HepG2 (cell line): Measurements from ENCODE around the gene PTHLH. TPM values are rescaled to one million over a fixed set of nuclear protein-coding genes. Genes with fewer than 3 reads are reported as not detected.

Source experiments
- ATAC-seq: fragments of 200-7000 bp; cut with Tn5 transposase; 3 replicates; pipeline ENCODE4 v1.9.1; 2020; ENCODE audit warnings: mild to moderate bottlenecking, moderate library complexity
- BruUV-seq: library from RNA; stranded (reverse); fragments of 400-500 nt; replicated peaks from 2 replicates; lab custom pipeline; 2021; lab: Mats Ljungman, UMichigan
- CTCF ChIA-PET: fragments of 300-600 bp; formaldehyde crosslinking; extraction: SDS; loops from one replicate; lab custom pipeline; 2021; ENCODE audit warnings: low total read pairs, inconsistent platforms, low intra/inter-chr PET ratio; lab: Yijun Ruan, JAX
- POLR2A ChIA-PET: fragments of 350-600 bp; sonication (Branson Sonifier 250); formaldehyde crosslinking; loops from one replicate; lab custom pipeline; 2020; ENCODE audit warnings: antibody characterized with exemption, inconsistent platforms; lab: Yijun Ruan, JAX
- DNase-seq: peaks from one replicate; pipeline ENCODE4 v3.0.0-alpha.2; 2015; ENCODE audit warnings: low spot score
- FAIRE-seq: peaks from 3 replicates; lab custom pipeline; 2011; peaks lifted over from hg19 to GRCh38; lab: Jason Lieb, UNC
- H2AFZ ChIP-seq: one replicate; pipeline ENCODE4 v1.6.1; 2011; ENCODE audit warnings: low read length, inconsistent platforms
- H3K27ac ChIP-seq: fragments of 300-600 bp; 3 replicates; pipeline ENCODE4 v1.8.0; 2011; ENCODE audit warnings: mixed run types, mild to moderate bottlenecking, mixed read lengths, low read length, inconsistent platforms; ENCODE audit not compliant: insufficient read depth; ENCODE audit errors: extremely low read length
- H3K27me3 ChIP-seq, 2 experiments: fragments of 200-600 bp in 1 of 2; 2 replicates in 1 of 2; 3 replicates in 1 of 2; pipeline versions ENCODE4 v1.6.0 to v1.8.0; 2011; ENCODE audit warnings: low read length in 2 of 2, mild to moderate bottlenecking in 2 of 2, moderate library complexity in 2 of 2, inconsistent platforms in 1 of 2; ENCODE audit not compliant: insufficient read depth in 2 of 2, control insufficient read depth in 1 of 2
- H3K36me3 ChIP-seq, 2 experiments: fragments of 200-600 bp in 1 of 2; replicated peaks in 1 of 2; 2 replicates in 1 of 2; 3 replicates in 1 of 2; pipeline versions ENCODE4 v1.5.1 to v1.8.0; 2011; ENCODE audit warnings: low read length in 2 of 2, inconsistent platforms in 1 of 2; ENCODE audit not compliant: insufficient read depth in 2 of 2, control insufficient read depth in 1 of 2
- H3K4me1 ChIP-seq: 2 replicates; pipeline ENCODE4 v1.5.1; 2012; ENCODE audit warnings: low read length, inconsistent platforms; ENCODE audit not compliant: insufficient read depth
- H3K4me2 ChIP-seq: 2 replicates; pipeline ENCODE4 v1.6.0; 2011; ENCODE audit warnings: low read depth, low read length, inconsistent platforms
- H3K4me3 ChIP-seq, 3 experiments: fragments of 200-600 bp in 1 of 3; sonication (generic), shearing (Covaris generic) in 1 of 3; replicated peaks in 1 of 3; 2 replicates each; pipeline ENCODE4 v1.5.1; 2011 to 2016; ENCODE audit warnings: low read length in 3 of 3, inconsistent platforms in 2 of 3, low read depth in 2 of 3, mild to moderate bottlenecking in 2 of 3, control low read depth in 1 of 3, mixed read lengths in 1 of 3; ENCODE audit not compliant: insufficient read depth in 1 of 3
- H3K79me2 ChIP-seq: one replicate; pipeline ENCODE4 v1.6.1; 2011; ENCODE audit warnings: low read length, inconsistent platforms; ENCODE audit not compliant: insufficient read depth
- H3K9ac ChIP-seq: 2 replicates; pipeline ENCODE4 v1.6.0; 2011; ENCODE audit warnings: mild to moderate bottlenecking, low read depth, low read length, inconsistent platforms; ENCODE audit not compliant: insufficient read depth
- H3K9me3 ChIP-seq: 2 replicates; pipeline ENCODE4 v1.5.1; 2012; ENCODE audit warnings: mild to moderate bottlenecking, low read length
- H4K20me1 ChIP-seq: 2 replicates; pipeline ENCODE4 v1.6.0; 2011; ENCODE audit warnings: inconsistent platforms, mild to moderate bottlenecking, low read length, moderate library complexity; ENCODE audit not compliant: insufficient read depth
- CBX2 ChIP-seq, 2 experiments: fragments of 200-600 bp in 1 of 2; sonication (generic); formaldehyde crosslinking in 1 of 2; IDR thresholded peaks; 2 replicates each; pipeline versions ENCODE4 v1.7.0 to v1.8.1; 2018 to 2022; ENCODE audit warnings: low read depth in 2 of 2, low read length in 1 of 2, mild to moderate bottlenecking in 1 of 2, missing genetic modification reagents in 1 of 2
- FOXP1 ChIP-seq, 2 experiments: fragments of 450-650 bp in 1 of 2; IDR thresholded peaks; 2 replicates each; pipeline ENCODE4 v1.6.1; 2017 to 2018; ENCODE audit warnings: antibody characterized with exemption in 1 of 2
- ONECUT2 ChIP-seq: sonication (generic); formaldehyde crosslinking; IDR thresholded peaks from 2 replicates; pipeline ENCODE4 v1.4.0; 2020; ENCODE audit warnings: missing genetic modification reagents
- TCF7L2 ChIP-seq: IDR thresholded peaks from 2 replicates; pipeline ENCODE4 v1.6.1; 2011; ENCODE audit warnings: mild to moderate bottlenecking, low read depth, low read length, moderate library complexity
- ZNF441 ChIP-seq: sonication (generic); formaldehyde crosslinking; IDR thresholded peaks from 2 replicates; pipeline ENCODE4 v1.7.0; 2021; ENCODE audit warnings: missing genetic modification reagents, borderline replicate concordance
- ZNF501 ChIP-seq: sonication (generic); formaldehyde crosslinking; IDR thresholded peaks from 2 replicates; pipeline ENCODE4 v1.5.1; 2020; ENCODE audit warnings: mild to moderate bottlenecking, moderate library complexity, missing genetic modification reagents
- ZNF616 ChIP-seq: sonication (generic); formaldehyde crosslinking; IDR thresholded peaks from 2 replicates; pipeline ENCODE4 v1.5.0; 2020; ENCODE audit warnings: low read depth, mild to moderate bottlenecking, missing genetic modification reagents
- WGBS: methylation state at CpG from one replicate; pipeline ENCODE4 v1.1.6; 2017; ENCODE audit warnings: low lambda C conversion rate; 5-methylcytosine and 5-hydroxymethylcytosine counted together
- in situ Hi-C: cut with HindIII; loops from 2 replicates; pipeline ENCODE4 v1.10.0; 2017; ENCODE audit warnings: low pct_unique_long_range_greater_than_20kb; ENCODE audit not compliant: extremely low pct_ligation_motif_present
- intact Hi-C: fragments of 100-400 bp; cut with micrococcal nuclease; formaldehyde crosslinking; loops from one replicate; pipeline ENCODE4 v1.10.0; 2022; ENCODE audit not compliant: unreplicated experiment
- polyA plus RNA-seq, 8 experiments: library from polyadenylated mRNA; depleted of rRNA in 3 of 8; stranded (reverse) in 7 of 8; unstranded in 1 of 8; fragments of >200 nt; fragmentation: Illumina TruSeq in 4 of 8; extraction: Trizol in 4 of 8; gene quantifications; 2 replicates each; pipeline versions ENCODE4 v1.2.1 to v1.2.3, GENCODE V29; 2011 to 2016; ENCODE audit warnings: low read depth in 4 of 8, missing spikeins in 1 of 8, mixed read lengths in 1 of 8; ENCODE audit not compliant: insufficient read depth in 1 of 8
- total RNA-seq, 5 experiments: library from RNA; depleted of rRNA; stranded (reverse); fragments of >200 nt; fragmentation: Illumina TruSeq; extraction: Trizol; gene quantifications; 2 replicates each; pipeline ENCODE4 v1.2.3, GENCODE V29; 2016; ENCODE audit warnings: low read depth in 1 of 5
- TF ChIP-seq, protein P1 (sequence below): sonication (generic); formaldehyde crosslinking; IDR thresholded peaks from 2 replicates; pipeline ENCODE4 v1.8.0; 2023; ENCODE audit warnings: mild to moderate bottlenecking, missing genetic modification reagents

The PTHLH gene
- total and polyA plus RNA-seq, 2 of the 13 experiments (the other 11 are each of a cell fraction or from before 2014, with no cell fraction given) = 0.22 TPM; not detected in 1

DNA sequence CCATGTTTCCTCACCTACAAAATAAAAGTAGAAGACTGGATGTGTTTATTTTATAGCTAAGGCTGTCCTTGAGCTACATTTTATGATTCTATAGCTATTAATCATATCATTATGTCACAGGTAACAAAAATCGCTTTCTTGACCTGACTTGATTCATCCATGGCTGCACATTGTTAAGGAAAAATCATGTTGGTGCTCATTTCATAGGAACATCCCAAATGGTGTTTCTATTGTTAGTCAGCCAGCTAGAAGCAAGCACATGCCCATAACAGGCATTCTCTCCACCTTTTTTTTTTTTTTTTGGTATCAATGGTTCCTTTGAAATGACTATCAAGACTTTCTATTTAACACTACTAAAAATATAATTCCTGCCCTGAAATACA, 45.3 kb upstream of the PTHLH start:
- FAIRE-seq = no peak
- in situ Hi-C loops (no loop called here), intact Hi-C loops (no loop called here)
- TF ChIP-seq ZNF616 = no peak
- TF ChIP-seq FOXP1 (IDR thresholded peaks at IDR 0.05) = no peak
- no peak for TF ChIP-seq FOXP1 (CRISPR knock-in tag; IDR thresholded peaks at IDR 0.05)
- no peak for TF ChIP-seq TCF7L2
- TF ChIP-seq ZNF501 (CRISPR knock-in tag) = no peak
- TF ChIP-seq CBX2 (IDR thresholded peaks at IDR 0.05; ENCODE audit: low read depth, low read length) = no peak
- no peak for TF ChIP-seq CBX2 (CRISPR knock-in tag; IDR thresholded peaks at IDR 0.05; ENCODE audit: low read depth)
- no peak for TF ChIP-seq ZNF441 (CRISPR knock-in tag)
- no peak for TF ChIP-seq ONECUT2 (CRISPR knock-in tag)
- TF ChIP-seq, protein P1, sequence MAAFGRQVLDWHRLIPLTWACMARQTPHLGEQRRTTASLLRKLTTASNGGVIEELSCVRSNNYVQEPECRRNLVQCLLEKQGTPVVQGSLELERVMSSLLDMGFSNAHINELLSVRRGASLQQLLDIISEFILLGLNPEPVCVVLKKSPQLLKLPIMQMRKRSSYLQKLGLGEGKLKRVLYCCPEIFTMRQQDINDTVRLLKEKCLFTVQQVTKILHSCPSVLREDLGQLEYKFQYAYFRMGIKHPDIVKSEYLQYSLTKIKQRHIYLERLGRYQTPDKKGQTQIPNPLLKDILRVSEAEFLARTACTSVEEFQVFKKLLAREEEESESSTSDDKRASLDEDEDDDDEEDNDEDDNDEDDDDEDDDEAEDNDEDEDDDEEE (CRISPR knock-in tag) = no peak
- Histone ChIP-seq H3K4me3 (no peak overlapping the region), H2AFZ (no peak overlapping the region), H3K4me1 (peaks cover 32% of the 10 kb centered on the region), H3K9me3 (no peaks in the 10 kb centered on the region), H3K36me3 (no peaks in the 10 kb centered on the region), H3K9ac (no peak overlapping the region), H3K4me2 (no peak overlapping the region), H4K20me1 (no peaks in the 10 kb centered on the region), H3K79me2 (no peaks in the 10 kb centered on the region), H3K27ac (no peak overlapping the region), H3K27me3 (peaks cover 0 to under 1% of the 10 kb centered on the region in 2 experiments; a peak in 1 of 5 replicates)
- ChIA-PET CTCF (no interaction called here), POLR2A (no interaction called here)
- ATAC-seq = no peak
- WGBS = 0% methylated on average over 1 of the region's 1 CpG
- no peak for DNase-seq
- BruUV-seq = no TSS peak
